Natural killer cell (primary cell): Measurements from ENCODE around the gene CAMSAP1. TPM values are rescaled to one million over a fixed set of nuclear protein-coding genes. Genes with fewer than 3 reads are reported as not detected.

Experiments
- ATAC-seq, 3 donors: fragments of 150-1000 bp in 2 of 3; fragments of 200-7000 bp in 1 of 3; cut with Tn5 transposase; 1 replicate in 1 of 3; 2 replicates in 2 of 3; pipeline ENCODE4 v1.10.0; 2021; ENCODE audit warnings: mild to moderate bottlenecking in 2 of 3, moderate library complexity in 2 of 3
- DNase-seq, 2 donors: peaks; one replicate each; pipeline versions ENCODE4 v3.0.0 to v3.0.0-alpha.2; 2013 to 2021; ENCODE audit warnings: mixed read lengths in 1 of 2
- H3K27ac ChIP-seq: one replicate; pipeline ENCODE4 v1.5.1; 2013; ENCODE audit warnings: mild to moderate bottlenecking, low read length
- H3K27me3 ChIP-seq: one replicate; pipeline ENCODE4 v1.6.1; 2013; ENCODE audit warnings: low read length; ENCODE audit not compliant: control insufficient read depth, insufficient read depth
- H3K36me3 ChIP-seq: one replicate; pipeline ENCODE4 v1.6.1; 2013; ENCODE audit warnings: low read length; ENCODE audit not compliant: control insufficient read depth, insufficient read depth
- H3K4me1 ChIP-seq: one replicate; pipeline ENCODE4 v1.6.1; 2013; ENCODE audit warnings: low read length; ENCODE audit not compliant: control insufficient read depth, insufficient read depth
- H3K4me3 ChIP-seq: one replicate; pipeline ENCODE4 v1.5.1; 2013; ENCODE audit warnings: low read length
- H3K9me3 ChIP-seq: one replicate; pipeline ENCODE4 v1.6.1; 2013; ENCODE audit warnings: low read length; ENCODE audit not compliant: control insufficient read depth, insufficient read depth
- H3K27ac Mint-ChIP-seq, 2 donors: one replicate each; pipeline ENCODE4 v1.8.0; 2022; ENCODE audit warnings: mild to moderate bottlenecking in 2 of 2, mixed read lengths in 2 of 2, moderate library complexity in 1 of 2
- H3K27me3 Mint-ChIP-seq, 2 donors: one replicate each; pipeline ENCODE4 v1.8.0; 2022; ENCODE audit warnings: low read depth in 2 of 2, mixed read lengths in 2 of 2
- H3K36me3 Mint-ChIP-seq: one replicate; pipeline ENCODE4 v1.8.0; 2022; ENCODE audit warnings: mixed read lengths
- H3K4me1 Mint-ChIP-seq, 2 donors: one replicate each; pipeline ENCODE4 v1.8.0; 2022; ENCODE audit warnings: mixed read lengths in 2 of 2
- H3K4me3 Mint-ChIP-seq: one replicate; pipeline ENCODE4 v1.8.0; 2022; ENCODE audit warnings: mild to moderate bottlenecking, moderate library complexity, mixed read lengths
- H3K9me3 Mint-ChIP-seq, 2 donors: one replicate each; pipeline ENCODE4 v1.8.0; 2022; ENCODE audit warnings: mixed read lengths in 2 of 2
- CTCF ChIP-seq: fragments of 200-600 bp; IDR thresholded peaks from one replicate; pipeline ENCODE4 v1.8.0; 2022; ENCODE audit warnings: antibody characterized with exemption
- WGBS: methylation state at CpG from one replicate; pipeline ENCODE4 v1.1.7; 2013; ENCODE audit warnings: missing lambda C conversion rate; ENCODE audit not compliant: insufficient coverage; 5-methylcytosine and 5-hydroxymethylcytosine counted together
- intact Hi-C: fragments of 100-400 bp; cut with micrococcal nuclease; formaldehyde crosslinking; loops from one replicate; pipeline ENCODE4 v1.14.2; 2022
- total RNA-seq, 4 donors: library from RNA; stranded (reverse); fragments of 120-200 nt in 1 of 4; gene quantifications; one replicate each; pipeline versions ENCODE4 v1.2.3 to v1.2.4, GENCODE V29; 2013 to 2022

CAMSAP1 gene
- total RNA-seq, 3 donors from 2014 or later (not counting 1 experiment from before 2014, with no cell fraction given) = 25.9 to 33.5 (median 28.1) TPM

GRCh38 chr9:135932656-135933055, 25.3 kb upstream of the CAMSAP1 start:
- Histone ChIP-seq H3K4me1 (peaks cover under 1% of the 10 kb centered on the region), H3K36me3 (peaks cover 22% of the 10 kb centered on the region), H3K27ac (no peak overlapping the region), H3K27me3 (no peaks in the 10 kb centered on the region), H3K4me3 (no peak overlapping the region), H3K9me3 (no peaks in the 10 kb centered on the region)
- H3K9me3 Mint-ChIP-seq = no peaks in the 10 kb centered on the region
- H3K27ac Mint-ChIP-seq = no peak overlapping the region
- 97% methylated on average over 18 of the region's 18 CpGs for WGBS
- ATAC-seq (no peak), DNase-seq (no peak)
- peaks cover 3 to 7% of the 10 kb centered on the region in 2 donors for H3K4me1 Mint-ChIP-seq
- H3K4me3 Mint-ChIP-seq = no peak overlapping the region
- H3K27me3 Mint-ChIP-seq = no peaks in the 10 kb centered on the region
- peaks cover 14% of the 10 kb centered on the region for H3K36me3 Mint-ChIP-seq
- TF ChIP-seq CTCF = no peak
- intact Hi-C loops = no loop called here

GRCh38 chr9:135931349-135931820, 24.0 kb upstream of the CAMSAP1 start:
- ATAC-seq (no peak), DNase-seq (no peak)
- Histone ChIP-seq H3K9me3 (no peaks in the 10 kb centered on the region), H3K36me3 (peaks cover 15% of the 10 kb centered on the region), H3K27ac (no peak overlapping the region), H3K4me1 (peaks cover 13% of the 10 kb centered on the region), H3K4me3 (no peak overlapping the region), H3K27me3 (no peaks in the 10 kb centered on the region)
- no peaks in the 10 kb centered on the region for H3K9me3 Mint-ChIP-seq
- no peak overlapping the region for H3K4me3 Mint-ChIP-seq
- peaks cover 14% of the 10 kb centered on the region for H3K36me3 Mint-ChIP-seq
- no peak overlapping the region for H3K27ac Mint-ChIP-seq
- peaks cover 4 to 9% of the 10 kb centered on the region in 2 donors for H3K4me1 Mint-ChIP-seq
- WGBS = 96% methylated on average over 31 of the region's 31 CpGs
- H3K27me3 Mint-ChIP-seq = no peaks in the 10 kb centered on the region
- TF ChIP-seq CTCF = no peak
- intact Hi-C loops = no loop called here

- no peak for TF ChIP-seq CTCF
- H3K36me3 ChIP-seq = peaks cover 15% of the 10 kb centered on the region
Observed at GRCh38 chr9:135930446-135931345, 23.4 kb upstream of the CAMSAP1 start.

More at GRCh38 chr9:135930446-135931345, 23.4 kb upstream of the CAMSAP1 start:
- no peak overlapping the region for H3K27ac ChIP-seq
- H3K27me3 Mint-ChIP-seq = no peaks in the 10 kb centered on the region
- no peak overlapping the region for H3K4me3 ChIP-seq
- H3K27ac Mint-ChIP-seq = no peak overlapping the region
- ATAC-seq (no peak), DNase-seq (no peak)
- no peaks in the 10 kb centered on the region for H3K27me3 ChIP-seq
- intact Hi-C loops = no loop called here
- no peak overlapping the region for H3K4me3 Mint-ChIP-seq
- peaks cover 4 to 9% of the 10 kb centered on the region in 2 donors for H3K4me1 Mint-ChIP-seq
- H3K9me3 ChIP-seq = no peaks in the 10 kb centered on the region
- H3K4me1 ChIP-seq = peaks cover 20% of the 10 kb centered on the region
- no peaks in the 10 kb centered on the region for H3K9me3 Mint-ChIP-seq
- H3K36me3 Mint-ChIP-seq = peaks cover 14% of the 10 kb centered on the region
- 97% methylated on average over 33 of the region's 33 CpGs for WGBS
